Measurements from ENCODE around the gene LIN52.

Gene LIN52

DNA sequence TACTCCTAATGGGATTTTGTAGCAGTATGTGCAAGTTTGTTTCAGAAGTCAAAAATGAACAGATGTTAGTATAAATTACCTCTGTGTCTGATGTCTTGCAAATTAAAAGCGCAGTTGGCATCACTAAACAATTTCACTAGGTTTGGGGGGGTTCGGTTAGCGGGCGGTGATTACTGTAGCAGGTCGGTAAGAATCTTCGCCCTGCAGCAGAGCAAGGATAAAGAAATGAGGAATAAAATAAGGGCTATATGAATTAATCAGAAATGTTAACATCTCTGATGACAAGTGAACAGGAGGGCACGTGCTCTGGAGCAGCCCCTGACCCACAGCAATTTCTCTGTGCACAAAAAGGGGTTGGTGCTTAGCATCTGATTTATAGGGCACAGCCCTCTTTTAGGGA lies 110.9 kb downstream of the LIN52 start:
- no peak overlapping the region for H3K27ac Mint-ChIP-seq
- no peak overlapping the region for H3K4me3 Mint-ChIP-seq
- ATAC-seq (no peak), DNase-seq (no peak)
- no peaks in the 10 kb centered on the region for H3K36me3 Mint-ChIP-seq (ENCODE audit: low read depth)
- H3K4me1 Mint-ChIP-seq, result peaks cover 3% of the 10 kb centered on the region
- no peaks in the 10 kb centered on the region for H3K27me3 Mint-ChIP-seq
- no peaks in the 10 kb centered on the region for H3K9me3 Mint-ChIP-seq

DNA sequence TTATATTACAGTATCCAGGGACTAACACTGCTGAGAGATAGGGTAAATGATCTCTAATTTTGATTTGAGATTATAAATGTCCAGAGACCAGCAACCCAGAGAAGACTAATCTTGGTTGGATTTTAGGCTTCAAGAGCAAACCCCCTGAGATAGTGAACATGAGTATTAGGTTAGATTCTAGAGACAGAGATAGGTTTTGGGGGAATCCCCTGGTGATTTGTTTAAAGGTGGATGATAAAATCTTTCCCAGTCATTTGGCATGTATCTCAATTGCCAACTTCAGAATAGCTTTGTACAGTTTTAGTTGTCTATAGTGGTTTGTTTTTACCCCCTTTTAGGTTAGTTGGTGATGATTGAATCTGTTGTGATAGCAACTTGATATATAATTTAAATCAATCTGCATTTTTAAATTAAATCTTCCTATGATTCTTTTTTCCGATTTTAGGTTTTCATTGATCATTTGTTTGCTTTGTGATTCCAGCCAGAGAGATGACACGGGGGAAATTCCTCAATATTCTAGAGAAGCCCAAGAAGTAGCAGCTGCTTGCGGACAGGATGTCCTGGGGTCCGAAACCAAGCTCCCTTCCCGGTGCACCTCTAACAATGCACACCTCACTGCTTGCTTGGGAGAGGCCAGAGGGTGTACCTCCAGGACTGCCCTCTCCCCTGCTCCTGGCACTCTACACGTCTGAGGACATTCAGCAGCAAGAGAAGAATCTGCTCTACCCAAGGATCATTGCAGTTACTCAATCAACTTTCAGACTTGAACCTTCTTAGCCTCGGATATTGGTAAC lies 113.9 kb downstream of the LIN52 start:
- DNase-seq (no peak), ATAC-seq (no peak)
- Mint-ChIP-seq H3K9me3 (no peaks in the 10 kb centered on the region), H3K36me3 (ENCODE audit: low read depth) (no peaks in the 10 kb centered on the region), H3K4me3 (no peak overlapping the region), H3K27ac (no peak overlapping the region), H3K4me1 (peaks cover 3% of the 10 kb centered on the region), H3K27me3 (no peaks in the 10 kb centered on the region)

DNA sequence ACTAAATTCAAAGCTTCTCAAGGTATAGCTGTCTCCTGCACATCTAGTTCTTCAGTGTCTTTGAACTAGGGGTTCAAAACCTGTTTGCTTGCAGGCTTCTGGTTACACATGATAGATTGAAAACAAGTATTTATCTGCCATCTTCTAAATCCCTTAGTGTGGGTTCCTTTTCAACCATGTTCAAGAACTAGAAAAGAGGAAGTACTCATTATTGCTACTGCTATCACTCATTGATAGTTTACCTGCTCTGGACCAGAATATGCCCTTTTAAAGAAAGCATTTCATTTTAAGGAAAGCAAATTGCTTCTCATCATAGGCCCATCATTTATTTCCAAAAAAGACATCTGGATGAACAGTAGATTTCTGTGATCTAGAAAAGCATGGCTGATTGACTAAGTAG lies 117.4 kb downstream of the LIN52 start:
- peaks cover 3% of the 10 kb centered on the region for H3K4me1 Mint-ChIP-seq
- DNase-seq, result no peak
- H3K27me3 Mint-ChIP-seq, result no peaks in the 10 kb centered on the region
- no peak for ATAC-seq
- H3K36me3 Mint-ChIP-seq (ENCODE audit: low read depth), result no peaks in the 10 kb centered on the region
- H3K4me3 Mint-ChIP-seq, result no peak overlapping the region
- H3K9me3 Mint-ChIP-seq, result no peaks in the 10 kb centered on the region
- H3K27ac Mint-ChIP-seq, result no peak overlapping the region

DNA sequence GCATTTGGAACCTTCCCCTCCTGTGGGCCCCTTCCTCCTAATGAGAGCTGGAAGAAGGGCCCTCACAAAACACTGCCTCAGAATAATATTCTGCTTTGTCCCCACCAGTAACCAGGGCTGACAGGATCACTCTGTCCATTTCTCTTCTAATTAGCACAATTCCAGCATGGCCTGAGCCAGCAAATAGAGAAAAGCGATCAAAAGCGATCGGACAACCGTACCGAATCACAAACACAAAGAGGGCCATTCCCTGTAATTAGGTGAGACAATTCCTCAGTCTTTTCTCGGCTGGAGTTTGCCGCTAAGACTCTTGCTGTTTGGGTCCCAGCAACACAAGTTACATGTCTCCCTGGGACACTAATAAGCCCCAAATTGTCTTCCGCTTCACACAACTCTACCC lies 118.9 kb downstream of the LIN52 start:
- DNase-seq, result no peak
- H3K27me3 Mint-ChIP-seq, result peaks cover under 1% of the 10 kb centered on the region
- no peak overlapping the region for H3K4me3 Mint-ChIP-seq
- H3K4me1 Mint-ChIP-seq, result peaks cover 3% of the 10 kb centered on the region
- no peak for ATAC-seq
- no peak overlapping the region for H3K27ac Mint-ChIP-seq
- H3K36me3 Mint-ChIP-seq (ENCODE audit: low read depth), result no peaks in the 10 kb centered on the region
- no peaks in the 10 kb centered on the region for H3K9me3 Mint-ChIP-seq

DNA sequence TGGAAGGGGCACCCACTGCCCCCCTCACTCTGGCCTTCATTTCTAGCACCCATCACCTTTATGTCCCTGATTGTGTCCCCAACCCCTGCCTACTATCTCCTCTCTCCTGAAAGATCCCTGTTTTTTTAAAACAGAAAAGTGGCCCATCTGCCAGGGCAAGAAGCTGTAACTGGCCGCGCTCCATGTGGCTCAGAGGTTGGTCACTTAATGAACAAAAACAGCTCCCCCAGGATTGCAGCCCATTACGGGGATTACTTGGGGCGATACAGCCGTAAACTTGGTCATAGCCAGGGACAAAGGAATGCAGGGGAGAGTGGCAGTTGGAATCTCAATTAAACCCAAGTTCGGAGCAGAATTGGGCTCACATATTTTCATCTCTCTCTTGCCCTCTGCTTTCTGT lies 119.7 kb downstream of the LIN52 start:
- Mint-ChIP-seq H3K27ac (no peak overlapping the region), H3K4me1 (no peaks in the 10 kb centered on the region), H3K36me3 (ENCODE audit: low read depth) (no peaks in the 10 kb centered on the region), H3K9me3 (no peaks in the 10 kb centered on the region), H3K27me3 (peaks cover 3% of the 10 kb centered on the region), H3K4me3 (no peak overlapping the region)
- DNase-seq, result no peak
- no peak for ATAC-seq

DNA sequence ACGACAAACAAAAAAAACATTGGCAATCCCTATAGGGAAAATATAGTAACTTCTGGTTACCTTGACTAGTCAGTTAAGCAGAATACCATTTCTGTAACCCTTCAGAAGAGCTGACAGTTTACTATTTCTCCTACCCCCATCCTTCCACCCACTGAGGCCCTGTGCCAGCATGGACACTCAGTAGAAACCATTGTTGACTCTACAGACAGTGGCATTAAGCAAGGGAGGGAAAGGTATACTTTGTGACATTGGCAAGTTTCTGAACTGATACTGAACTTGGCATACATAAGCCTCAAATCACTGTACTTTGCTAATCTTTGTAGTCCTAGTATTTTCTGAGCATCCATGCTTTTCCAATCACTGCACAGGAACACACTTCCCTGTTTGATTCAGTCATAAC lies 121.1 kb downstream of the LIN52 start:
- H3K4me1 Mint-ChIP-seq, result no peaks in the 10 kb centered on the region
- H3K4me3 Mint-ChIP-seq, result no peak overlapping the region
- H3K27ac Mint-ChIP-seq, result no peak overlapping the region
- no peaks in the 10 kb centered on the region for H3K9me3 Mint-ChIP-seq
- no peak for ATAC-seq
- H3K27me3 Mint-ChIP-seq, result peaks cover 3% of the 10 kb centered on the region
- no peaks in the 10 kb centered on the region for H3K36me3 Mint-ChIP-seq (ENCODE audit: low read depth)
- DNase-seq, result no peak

DNA sequence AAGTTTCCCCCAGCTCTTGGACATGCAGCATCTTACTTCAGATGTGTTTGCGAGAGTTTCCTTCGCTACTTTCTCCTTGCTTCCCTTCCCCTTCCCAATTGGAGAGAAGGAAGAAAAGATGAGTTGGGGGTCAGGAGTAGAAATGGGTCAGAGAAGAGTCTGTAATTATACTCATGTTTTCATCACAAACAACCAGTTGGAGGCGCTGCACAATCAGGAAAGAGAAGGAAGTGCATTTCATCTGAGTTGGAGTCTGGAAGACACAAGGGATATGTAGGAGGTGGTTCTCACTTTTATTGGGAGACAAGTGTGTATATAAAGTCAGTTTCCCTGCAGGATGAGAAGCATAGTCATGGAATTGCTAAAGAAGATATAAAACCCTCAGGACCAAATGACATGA lies 123.2 kb downstream of the LIN52 start:
- no peaks in the 10 kb centered on the region for H3K9me3 Mint-ChIP-seq
- DNase-seq (no peak), ATAC-seq (no peak)
- H3K36me3 Mint-ChIP-seq (ENCODE audit: low read depth), result no peaks in the 10 kb centered on the region
- H3K27me3 Mint-ChIP-seq, result peaks cover 6% of the 10 kb centered on the region
- H3K4me1 Mint-ChIP-seq, result no peaks in the 10 kb centered on the region
- no peak overlapping the region for H3K4me3 Mint-ChIP-seq
- H3K27ac Mint-ChIP-seq, result no peak overlapping the region

DNA sequence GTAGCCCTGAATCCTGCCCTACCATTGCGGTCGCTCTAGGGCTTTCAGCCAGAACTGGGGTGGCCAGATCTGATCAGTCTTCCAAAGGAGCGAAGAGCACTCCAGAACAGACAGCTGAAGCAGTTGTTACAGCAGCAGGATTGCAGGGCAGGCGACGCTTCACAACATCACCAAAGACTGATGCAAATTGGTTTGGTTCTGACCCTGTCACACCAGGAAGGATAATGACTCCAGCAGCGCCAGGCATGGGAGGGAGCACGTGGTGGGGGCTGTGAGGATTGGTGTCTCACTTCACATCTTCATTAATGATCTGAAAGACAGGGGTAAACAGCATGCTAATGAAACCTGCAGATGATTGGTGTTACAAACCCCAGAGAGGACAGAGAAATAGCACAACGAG lies 123.9 kb downstream of the LIN52 start:
- Mint-ChIP-seq H3K9me3 (no peaks in the 10 kb centered on the region), H3K27ac (no peak overlapping the region), H3K27me3 (peaks cover 6% of the 10 kb centered on the region), H3K36me3 (ENCODE audit: low read depth) (no peaks in the 10 kb centered on the region), H3K4me1 (no peaks in the 10 kb centered on the region), H3K4me3 (no peak overlapping the region)
- ATAC-seq, result no peak
- DNase-seq, result no peak

DNA sequence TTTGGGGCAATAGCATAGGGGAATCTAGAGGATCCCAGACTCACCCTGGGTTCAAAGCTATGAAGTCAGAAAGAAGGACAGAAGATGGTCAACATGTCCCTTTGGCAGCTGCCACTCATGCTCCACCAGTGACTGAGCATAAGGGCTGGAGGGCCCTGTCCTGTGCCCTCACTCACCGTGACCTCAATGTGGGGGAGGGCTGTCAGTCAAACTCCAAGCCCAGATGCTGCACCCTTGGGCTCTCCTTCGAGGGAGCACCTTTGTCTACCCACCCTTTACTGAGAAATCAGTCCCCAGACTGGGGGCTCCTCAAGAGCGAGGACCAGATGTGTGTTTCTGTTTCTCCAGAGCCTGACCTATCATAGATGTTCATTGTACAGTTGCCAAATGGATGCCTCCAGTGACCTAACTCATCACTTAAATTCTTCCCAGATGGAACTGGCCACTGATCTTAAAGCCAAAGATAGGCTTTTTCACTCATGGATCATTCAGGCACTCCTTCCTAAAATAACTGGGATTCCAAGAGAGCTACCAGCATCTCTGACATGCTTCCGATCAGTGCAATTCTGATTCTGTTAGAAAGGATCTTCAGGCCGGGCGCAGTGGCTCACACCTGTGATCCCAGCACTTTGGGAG lies 127.3 kb downstream of the LIN52 start:
- no peak for ATAC-seq
- no peak for DNase-seq
- Mint-ChIP-seq H3K9me3 (no peaks in the 10 kb centered on the region), H3K27ac (no peak overlapping the region), H3K36me3 (ENCODE audit: low read depth) (no peaks in the 10 kb centered on the region), H3K4me1 (no peaks in the 10 kb centered on the region), H3K27me3 (peaks cover 14% of the 10 kb centered on the region), H3K4me3 (no peak overlapping the region)

DNA sequence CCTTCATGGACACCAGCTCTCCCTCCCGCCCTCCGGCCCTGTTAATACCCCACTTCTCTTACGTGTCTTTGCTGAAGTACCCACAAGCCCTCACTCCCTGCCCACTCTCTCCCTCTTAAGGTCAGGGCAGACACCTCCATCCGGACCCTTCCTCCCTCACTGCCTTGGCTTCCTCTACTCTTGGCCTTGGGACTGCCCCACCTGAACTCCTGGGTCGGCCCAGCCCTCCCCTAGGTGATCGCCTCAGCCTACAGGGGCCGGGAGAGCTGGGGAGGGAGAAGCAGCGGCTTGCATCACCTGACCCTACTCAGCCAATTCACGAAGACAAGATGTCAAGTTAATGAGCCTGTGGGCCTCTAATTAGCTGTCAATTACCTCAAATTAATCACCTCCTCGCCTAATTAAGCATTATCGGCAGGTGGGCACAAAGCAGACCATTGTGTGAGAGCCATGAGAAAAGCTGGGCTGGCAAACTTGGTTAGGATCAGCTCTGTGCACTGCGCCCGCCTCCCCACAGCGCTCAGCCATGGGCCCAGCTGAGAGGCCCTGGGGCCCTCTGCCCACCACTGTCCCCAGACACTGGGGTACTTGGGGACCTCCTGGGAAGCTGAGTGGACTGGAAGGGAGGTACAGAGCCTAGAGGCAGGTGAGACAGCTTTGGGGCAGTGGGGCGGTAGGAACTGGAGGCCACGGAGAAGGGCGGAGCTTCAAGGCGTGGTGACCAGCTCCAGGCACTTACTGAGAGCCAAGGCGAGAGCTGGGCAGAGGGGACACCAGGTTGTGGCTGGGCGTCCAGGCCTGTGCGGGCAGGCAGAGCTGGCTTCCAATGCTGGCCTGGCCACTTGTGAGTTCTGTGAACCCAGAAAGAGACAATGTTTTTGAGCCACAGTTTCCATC lies 129.4 kb downstream of the LIN52 start:
- Mint-ChIP-seq H3K36me3 (ENCODE audit: low read depth) (no peaks in the 10 kb centered on the region), H3K27ac (no peak overlapping the region), H3K27me3 (peaks cover 23% of the 10 kb centered on the region), H3K4me1 (peaks cover 3% of the 10 kb centered on the region), H3K4me3 (no peak overlapping the region), H3K9me3 (no peaks in the 10 kb centered on the region)
- no peak for ATAC-seq
- DNase-seq, result no peak

DNA sequence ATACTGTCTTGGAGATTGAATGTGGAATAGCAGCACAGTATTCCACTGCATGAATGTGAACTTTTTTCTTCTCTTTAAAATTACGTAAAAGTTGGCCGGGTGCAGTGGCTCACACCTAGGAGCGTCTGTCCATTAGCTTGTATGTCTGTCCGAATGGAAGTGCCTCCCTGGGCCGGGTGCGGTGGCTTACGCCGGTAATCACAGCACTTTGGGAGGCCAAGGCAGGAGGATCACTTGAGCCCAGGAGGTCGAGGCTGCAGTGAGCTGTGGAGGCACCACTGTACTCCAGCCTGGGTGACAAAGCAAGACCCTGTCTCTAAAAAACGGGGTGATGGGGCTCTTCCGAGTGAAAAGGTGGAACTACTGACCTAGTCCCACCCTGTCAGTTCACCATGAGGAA lies 131.9 kb downstream of the LIN52 start:
- Mint-ChIP-seq H3K27ac (no peak overlapping the region), H3K27me3 (peaks cover 28% of the 10 kb centered on the region), H3K4me3 (no peak overlapping the region), H3K4me1 (peaks cover 3% of the 10 kb centered on the region), H3K9me3 (no peaks in the 10 kb centered on the region), H3K36me3 (ENCODE audit: low read depth) (no peaks in the 10 kb centered on the region)
- ATAC-seq, result no peak
- DNase-seq, result no peak

DNA sequence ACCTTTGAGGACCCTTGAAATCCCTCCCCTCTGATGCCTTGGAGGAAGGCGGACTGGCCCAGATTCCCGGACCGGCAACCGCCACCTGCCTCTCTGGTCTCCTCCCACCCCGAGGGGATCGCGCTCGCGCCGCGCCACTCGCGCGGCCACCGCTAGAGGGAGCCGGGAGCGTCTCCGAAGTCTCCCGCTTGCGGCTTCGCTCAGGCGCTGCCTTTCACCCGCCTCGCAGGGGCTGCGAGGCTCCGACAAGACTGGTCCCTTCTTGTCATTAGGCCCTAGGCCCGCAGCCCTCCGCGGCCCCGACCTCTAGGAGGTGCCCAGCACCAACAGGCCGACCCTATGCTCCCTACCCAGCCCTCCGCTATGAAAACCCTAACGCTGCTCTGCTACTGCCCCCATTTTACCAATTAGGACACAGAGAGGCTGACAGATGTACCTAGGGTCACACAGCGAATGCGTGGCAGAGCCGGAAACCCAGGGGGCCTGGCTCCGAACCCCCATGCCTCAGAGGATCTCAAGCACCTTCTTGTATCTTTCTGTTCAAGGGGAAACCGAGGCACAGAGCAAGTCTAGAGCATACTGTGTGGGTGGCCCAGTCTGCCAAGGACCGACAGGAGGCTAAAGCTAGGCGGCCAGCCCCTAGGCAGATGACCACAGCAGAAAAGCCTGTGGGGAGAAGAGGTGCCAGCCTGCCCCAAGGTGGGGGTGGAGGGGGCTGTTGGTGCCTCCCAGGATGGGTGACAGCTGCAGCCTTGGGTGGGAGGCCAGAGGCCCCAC lies 133.1 kb downstream of the LIN52 start:
- ATAC-seq, result peak; percentile 85
- Mint-ChIP-seq H3K4me3 (no peak overlapping the region), H3K27me3 (peaks cover 30% of the 10 kb centered on the region), H3K9me3 (no peaks in the 10 kb centered on the region), H3K36me3 (ENCODE audit: low read depth) (no peaks in the 10 kb centered on the region), H3K4me1 (peaks cover 3% of the 10 kb centered on the region), H3K27ac (no peak overlapping the region)
- DNase-seq, result peak; percentile 88

DNA sequence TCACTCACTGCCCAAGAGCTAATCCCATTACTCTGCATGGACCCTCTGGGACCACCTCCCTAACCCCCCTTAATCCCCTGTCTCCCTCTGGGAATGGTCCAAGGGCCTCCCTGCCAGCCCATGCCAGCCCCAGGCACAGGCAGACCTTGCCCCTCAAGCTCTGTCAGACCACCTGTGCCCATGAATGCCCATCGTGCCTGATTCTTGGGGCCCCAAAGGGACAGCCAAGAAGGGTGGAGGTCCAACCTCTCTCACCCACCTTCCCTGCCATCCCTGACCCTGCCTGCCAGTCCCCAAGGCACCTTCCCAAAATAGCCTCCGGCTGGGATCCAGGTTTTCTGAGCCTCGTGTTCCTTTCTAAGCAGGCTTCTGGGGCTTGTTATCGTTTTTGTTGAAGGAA lies 133.7 kb downstream of the LIN52 start:
- H3K27ac Mint-ChIP-seq, result no peak overlapping the region
- ATAC-seq (no peak), DNase-seq (no peak)
- H3K9me3 Mint-ChIP-seq, result no peaks in the 10 kb centered on the region
- H3K4me3 Mint-ChIP-seq, result no peak overlapping the region
- peaks cover 30% of the 10 kb centered on the region for H3K27me3 Mint-ChIP-seq
- H3K4me1 Mint-ChIP-seq, result peaks cover 3% of the 10 kb centered on the region
- H3K36me3 Mint-ChIP-seq (ENCODE audit: low read depth), result no peaks in the 10 kb centered on the region
